K562 (cell line): ENCODE results near the gene ERMARD. TPM values are rescaled to one million over a fixed set of nuclear protein-coding genes. Genes with fewer than 3 reads are reported as not detected.

Source experiments
- ATAC-seq: fragments of 200-7000 bp; cut with Tn5 transposase; 3 replicates; pipeline ENCODE4 v1.9.1; 2020; ENCODE audit warnings: moderate library complexity
- BruUV-seq: library from RNA; stranded (reverse); fragments of 400-500 nt; replicated peaks from 2 replicates; lab custom pipeline; 2021; lab: Mats Ljungman, UMichigan
- CTCF ChIA-PET: fragments of 300-600 bp; formaldehyde crosslinking; extraction: SDS; loops from one replicate; lab custom pipeline; 2021; ENCODE audit warnings: low intra/inter-chr PET ratio; lab: Yijun Ruan, JAX
- POLR2A ChIA-PET: fragments of 300-600, 350-650 bp; sonication (Branson Sonifier 250); formaldehyde crosslinking; extraction: SDS; loops from one replicate; lab custom pipeline; 2021; ENCODE audit warnings: antibody characterized with exemption, inconsistent platforms; lab: Yijun Ruan, JAX
- DNase-seq, 4 experiments: peaks; one replicate each; pipeline versions ENCODE4 v3.0.0 to v3.0.0-alpha.2; 2011 to 2018; ENCODE audit warnings: low spot score in 3 of 4, mixed read lengths in 3 of 4; ENCODE audit errors: extremely low read depth in 1 of 4
- FAIRE-seq: peaks from 2 replicates; lab custom pipeline; 2011; peaks lifted over from hg19 to GRCh38; lab: Jason Lieb, UNC
- H2AFZ ChIP-seq: 2 replicates; pipeline ENCODE4 v1.6.0; 2011; ENCODE audit warnings: low read depth, low read length, control low read depth, inconsistent platforms
- H3K27ac ChIP-seq: fragments of 200-600 bp; 3 replicates; pipeline ENCODE4 v1.8.0; 2011; ENCODE audit warnings: low read depth, mild to moderate bottlenecking, control low read depth, inconsistent platforms, low read length, moderate library complexity, mixed read lengths; ENCODE audit errors: extremely low read depth
- H3K27me3 ChIP-seq, 2 experiments: fragments of 300-600 bp in 1 of 2; 2 replicates in 1 of 2; 3 replicates in 1 of 2; pipeline versions ENCODE4 v1.6.0 to v1.8.0; 2011; ENCODE audit warnings: inconsistent platforms in 2 of 2, low read length in 2 of 2, mild to moderate bottlenecking in 1 of 2, mixed read lengths in 1 of 2, moderate library complexity in 1 of 2; ENCODE audit not compliant: control insufficient read depth in 2 of 2, insufficient read depth in 2 of 2
- H3K36me3 ChIP-seq: fragments of 300-600 bp; 3 replicates; pipeline ENCODE4 v1.8.0; 2011; ENCODE audit warnings: mild to moderate bottlenecking, low read length, inconsistent platforms; ENCODE audit not compliant: control insufficient read depth, insufficient read depth
- H3K4me1 ChIP-seq, 2 experiments: fragments of 200-600 bp in 1 of 2; replicated peaks in 1 of 2; 2 replicates in 1 of 2; 3 replicates in 1 of 2; pipeline versions ENCODE4 v1.5.1 to v1.8.0; 2011; ENCODE audit warnings: inconsistent platforms in 2 of 2, low read length in 2 of 2, mild to moderate bottlenecking in 1 of 2, mixed read lengths in 1 of 2, moderate library complexity in 1 of 2; ENCODE audit not compliant: control insufficient read depth in 2 of 2, insufficient read depth in 2 of 2
- H3K4me2 ChIP-seq: 2 replicates; pipeline ENCODE4 v1.6.1; 2011; ENCODE audit warnings: low read length, control low read depth, inconsistent platforms, mixed read lengths; ENCODE audit not compliant: insufficient read depth
- H3K4me3 ChIP-seq: fragments of 200-600 bp; sonication (generic), shearing (Covaris generic); 2 replicates; pipeline ENCODE4 v1.5.1; 2016; ENCODE audit warnings: control low read depth, inconsistent platforms
- H3K79me2 ChIP-seq: fragments of 200-600 bp; 3 replicates; pipeline ENCODE4 v1.8.0; 2011; ENCODE audit warnings: low read length, inconsistent platforms; ENCODE audit not compliant: control insufficient read depth, insufficient read depth
- H3K9ac ChIP-seq, 2 experiments: 2 replicates each; pipeline versions ENCODE4 v1.6.0 to v1.6.1; 2011; ENCODE audit warnings: low read depth in 2 of 2, low read length in 2 of 2, control low read depth in 1 of 2, inconsistent platforms in 1 of 2, mild to moderate bottlenecking in 1 of 2, mixed read lengths in 1 of 2; ENCODE audit not compliant: insufficient read depth in 1 of 2
- H3K9me1 ChIP-seq: one replicate; pipeline ENCODE4 v1.6.0; 2011; ENCODE audit warnings: inconsistent platforms, mild to moderate bottlenecking, low read length, moderate library complexity; ENCODE audit not compliant: control insufficient read depth, insufficient read depth
- H3K9me3 ChIP-seq: replicated peaks from 2 replicates; pipeline ENCODE4 v1.5.1; 2011; ENCODE audit warnings: low read depth, low read length, inconsistent platforms; ENCODE audit not compliant: control insufficient read depth, insufficient read depth
- H4K20me1 ChIP-seq: replicated peaks from 2 replicates; pipeline ENCODE4 v1.6.1; 2011; ENCODE audit warnings: low read length, inconsistent platforms, mixed read lengths; ENCODE audit not compliant: control insufficient read depth, insufficient read depth
- CHD1 ChIP-seq: fragments of 200-600 bp; sonication (generic); IDR thresholded peaks from one replicate; pipeline ENCODE4 v1.6.1; 2012; ENCODE audit warnings: mild to moderate bottlenecking, moderate library complexity, low read length, inconsistent platforms
- ELK3 ChIP-seq: fragments of 450-650 bp; formaldehyde crosslinking; IDR thresholded peaks from 2 replicates; pipeline ENCODE4 v1.4.0; 2020; ENCODE audit warnings: mild to moderate bottlenecking
- MTF1 ChIP-seq: fragments of 250-450 bp; sonication (Bioruptor Pico); IDR thresholded peaks from 2 replicates; pipeline ENCODE4 v1.9.0; 2021; ENCODE audit warnings: moderate library complexity, mild to moderate bottlenecking, inconsistent platforms, borderline replicate concordance
- PCBP2 ChIP-seq: fragments of 200-400 bp; formaldehyde crosslinking; IDR thresholded peaks from 2 replicates; pipeline ENCODE4 v1.6.1; 2018; ENCODE audit warnings: low read length, low read depth, mild to moderate bottlenecking, moderate library complexity; ENCODE audit not compliant: poor library complexity, severe bottlenecking
- POLR2G ChIP-seq: fragments of 200-400 bp; formaldehyde crosslinking; IDR thresholded peaks from 2 replicates; pipeline ENCODE4 v1.6.1; 2017; ENCODE audit warnings: low read depth, mild to moderate bottlenecking, antibody characterized with exemption, low read length, moderate library complexity
- RBM17 ChIP-seq: fragments of 200-400 bp; formaldehyde crosslinking; IDR thresholded peaks from 2 replicates; pipeline ENCODE4 v1.6.1; 2017; ENCODE audit warnings: low read depth, mild to moderate bottlenecking, low read length, borderline replicate concordance
- SETDB1 ChIP-seq: IDR thresholded peaks from one replicate; pipeline ENCODE4 v1.6.1; 2012; ENCODE audit warnings: low read length, control low read depth, inconsistent platforms
- SMAD3 ChIP-seq: fragments of 450-650 bp; formaldehyde crosslinking; conservative IDR thresholded peaks from 2 replicates; pipeline ENCODE4 v1.4.0; 2020; ENCODE audit warnings: mild to moderate bottlenecking
- ZNF274 ChIP-seq: IDR thresholded peaks from 2 replicates; pipeline ENCODE4 v1.6.1; 2011; ENCODE audit warnings: low read depth, mild to moderate bottlenecking, low read length, moderate library complexity, borderline replicate concordance
- ZNF3 ChIP-seq: fragments of 250-450 bp; sonication (Bioruptor Pico); IDR thresholded peaks from 2 replicates; pipeline ENCODE4 v1.5.0; 2021; ENCODE audit warnings: mild to moderate bottlenecking, moderate library complexity
- ZNF644 ChIP-seq: fragments of 200-800 bp; sonication (Bioruptor generic); IDR thresholded peaks from 2 replicates; pipeline ENCODE4 v1.6.1; 2016; ENCODE audit warnings: low read depth, missing genetic modification characterization, missing compliant biosample characterization
- WGBS: fragments of 100-300 bp; shearing (Covaris generic); methylation state at CpG from one replicate; pipeline ENCODE4 v1.1.6; 2016; ENCODE audit warnings: low coverage, mixed read lengths; ENCODE audit not compliant: insufficient coverage; ENCODE audit errors: missing lambda C conversion rate; 5-methylcytosine and 5-hydroxymethylcytosine counted together
- in situ Hi-C: fragments of 300-500 bp; cut with MboI; formaldehyde crosslinking; loops from 4 replicates; pipeline ENCODE4 v1.15.0; 2018; ENCODE audit warnings: inconsistent platforms, mixed read lengths
- intact Hi-C: fragments of 100-400 bp; cut with micrococcal nuclease; formaldehyde crosslinking; loops from 2 replicates; pipeline ENCODE4 v1.14.2; 2022
- polyA plus RNA-seq, 8 experiments: library from polyadenylated mRNA; depleted of rRNA in 4 of 8; stranded (reverse) in 5 of 8; unstranded in 3 of 8; fragments of >200 nt; fragmentation: Nextera tagmentation in 2 of 8; fragmentation: Illumina TruSeq in 1 of 8; extraction: Ambion mirVana in 2 of 8; extraction: Trizol in 1 of 8; gene quantifications; 2 replicates each; pipeline versions ENCODE4 v1.2.1 to v1.2.3, GENCODE V29; 2011 to 2014; ENCODE audit warnings: inconsistent platforms in 1 of 8, missing spikeins in 1 of 8
- total RNA-seq, 7 experiments: library from RNA; depleted of rRNA in 6 of 7; stranded (reverse); fragments of >200 nt in 6 of 7; fragmentation: Illumina TruSeq in 2 of 7; extraction: Trizol in 2 of 7; gene quantifications; 2 replicates each; pipeline versions ENCODE4 v1.2.1 to v1.2.3, GENCODE V29; 2011 to 2021; ENCODE audit warnings: low replicate concordance in 1 of 7
- TF ChIP-seq, protein P1 (sequence below): fragments of 250-450 bp; sonication (Bioruptor Pico); IDR thresholded peaks from 2 replicates; pipeline ENCODE4 v1.8.0; 2022; ENCODE audit warnings: inconsistent platforms, mild to moderate bottlenecking, moderate library complexity, borderline replicate concordance
- TF ChIP-seq, protein P2 (sequence below): fragments of 450-650 bp; formaldehyde crosslinking; IDR thresholded peaks from 2 replicates; pipeline ENCODE4 v1.4.0; 2020; ENCODE audit warnings: mild to moderate bottlenecking, moderate library complexity

The ERMARD gene
- total and polyA plus RNA-seq, 9 of the 15 experiments (the other 6 are each of a cell fraction or from before 2014, with no cell fraction given), result 14.5 to 68.6 (median 27.7) TPM

DNA sequence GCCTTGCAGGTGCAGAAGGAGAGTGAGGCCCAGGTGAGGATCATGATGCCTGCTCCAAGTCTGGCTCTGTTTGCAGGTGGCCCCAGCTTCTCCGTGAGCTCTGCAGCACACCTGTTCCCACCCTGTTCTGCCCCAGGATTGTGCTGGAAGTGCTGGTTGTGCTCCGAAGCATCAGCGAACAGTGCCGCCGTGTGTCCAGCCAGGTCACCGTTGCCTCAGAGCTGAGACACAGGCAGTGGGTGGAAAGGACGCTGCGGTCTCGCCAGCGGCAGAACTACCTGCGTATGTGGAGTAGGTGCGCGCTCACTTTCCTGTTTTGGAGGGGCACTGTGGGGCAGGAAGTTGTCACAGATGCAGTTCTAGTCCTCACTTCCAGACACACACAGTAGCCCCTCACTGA is 25.0 kb downstream of the ERMARD start:
- CTCF ChIA-PET, result no interaction called here
- no TSS peak for BruUV-seq
- H3K9me1 ChIP-seq, result no peaks in the 10 kb centered on the region
- H3K4me1 ChIP-seq, result peaks cover 0 to 3% of the 10 kb centered on the region in 2 experiments; a peak in 1 of 5 replicates
- H3K9ac ChIP-seq, result 0 out of 4 replicates have a peak overlapping the region, but pooled peaks of 1 of the 2 experiments have one; percentile 53
- H3K27ac ChIP-seq, result no peak overlapping the region
- H4K20me1 ChIP-seq, result no peaks in the 10 kb centered on the region
- ATAC-seq, result no peak
- DNase-seq, result no peak
- H3K4me3 ChIP-seq, result no peak overlapping the region
- no peak for FAIRE-seq
- WGBS, result 88% methylated on average over 13 of the region's 13 CpGs
- peaks cover 27% of the 10 kb centered on the region; the same call in 2 of the 3 replicates for H3K36me3 ChIP-seq
- in situ Hi-C loops, result no loop called here
- TF ChIP-seq RBM17 (no peak), MTF1 (no peak), POLR2G (peak; percentile 33; the same call in 1 of the 2 replicates), ZNF644 (tag) (no peak)
- POLR2A ChIA-PET, result no interaction called here
- H2AFZ ChIP-seq, result no peak overlapping the region
- intact Hi-C loops, result no loop called here
- no peaks in the 10 kb centered on the region for H3K79me2 ChIP-seq
- H3K4me2 ChIP-seq, result no peak overlapping the region
- no peaks in the 10 kb centered on the region for H3K9me3 ChIP-seq
- H3K27me3 ChIP-seq, result no peaks in the 10 kb centered on the region

- Histone ChIP-seq H2AFZ (no peak overlapping the region), H3K27ac (no peak overlapping the region), H3K36me3 (peaks cover 20% of the 10 kb centered on the region; the same call in 2 of the 3 replicates), H4K20me1 (no peaks in the 10 kb centered on the region), H3K9me3 (no peaks in the 10 kb centered on the region), H3K9ac (no peak overlapping the region), H3K9me1 (no peaks in the 10 kb centered on the region), H3K27me3 (no peaks in the 10 kb centered on the region), H3K79me2 (no peaks in the 10 kb centered on the region), H3K4me2 (no peak overlapping the region), H3K4me1 (peaks cover 0 to 3% of the 10 kb centered on the region in 2 experiments; a peak in 1 of 5 replicates), H3K4me3 (no peak overlapping the region)
- ATAC-seq (no peak; the same call in 2 of the 3 replicates), FAIRE-seq (no peak), DNase-seq (no peak)
- WGBS, result 82% methylated on average over 12 of the region's 12 CpGs
- intact Hi-C loops, result no loop called here
- in situ Hi-C loops, result no loop called here
- ChIA-PET POLR2A (no interaction called here), CTCF (no interaction called here)
- BruUV-seq, result no TSS peak
- no peak for TF ChIP-seq SETDB1
- no peak for TF ChIP-seq CHD1
- TF ChIP-seq SMAD3 (CRISPR knock-in tag), result no peak
- TF ChIP-seq, protein P1, sequence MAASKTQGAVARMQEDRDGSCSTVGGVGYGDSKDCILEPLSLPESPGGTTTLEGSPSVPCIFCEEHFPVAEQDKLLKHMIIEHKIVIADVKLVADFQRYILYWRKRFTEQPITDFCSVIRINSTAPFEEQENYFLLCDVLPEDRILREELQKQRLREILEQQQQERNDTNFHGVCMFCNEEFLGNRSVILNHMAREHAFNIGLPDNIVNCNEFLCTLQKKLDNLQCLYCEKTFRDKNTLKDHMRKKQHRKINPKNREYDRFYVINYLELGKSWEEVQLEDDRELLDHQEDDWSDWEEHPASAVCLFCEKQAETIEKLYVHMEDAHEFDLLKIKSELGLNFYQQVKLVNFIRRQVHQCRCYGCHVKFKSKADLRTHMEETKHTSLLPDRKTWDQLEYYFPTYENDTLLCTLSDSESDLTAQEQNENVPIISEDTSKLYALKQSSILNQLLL (CRISPR knock-in tag), result no peak
- no peak for TF ChIP-seq ELK3 (CRISPR knock-in tag)
- no peak for TF ChIP-seq ZNF3
- no peak for TF ChIP-seq ZNF274
- TF ChIP-seq PCBP2, result no peak
- TF ChIP-seq, protein P2, sequence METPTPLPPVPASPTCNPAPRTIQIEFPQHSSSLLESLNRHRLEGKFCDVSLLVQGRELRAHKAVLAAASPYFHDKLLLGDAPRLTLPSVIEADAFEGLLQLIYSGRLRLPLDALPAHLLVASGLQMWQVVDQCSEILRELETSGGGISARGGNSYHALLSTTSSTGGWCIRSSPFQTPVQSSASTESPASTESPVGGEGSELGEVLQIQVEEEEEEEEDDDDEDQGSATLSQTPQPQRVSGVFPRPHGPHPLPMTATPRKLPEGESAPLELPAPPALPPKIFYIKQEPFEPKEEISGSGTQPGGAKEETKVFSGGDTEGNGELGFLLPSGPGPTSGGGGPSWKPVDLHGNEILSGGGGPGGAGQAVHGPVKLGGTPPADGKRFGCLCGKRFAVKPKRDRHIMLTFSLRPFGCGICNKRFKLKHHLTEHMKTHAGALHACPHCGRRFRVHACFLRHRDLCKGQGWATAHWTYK (CRISPR knock-in tag), result no peak
These were observed 26.5 kb downstream of the ERMARD start for GRCh38 chr6:169777896-169778295.
